Hepatocyte (in vitro differentiated cells): ENCODE data around the gene CDH12.

Source experiments
- EZH2 ChIP-seq: fragments of 200-600 bp; sonication (generic); IDR thresholded peaks from 2 replicates; pipeline ENCODE4 v1.6.1; 2016; ENCODE audit warnings: antibody characterized with exemption, mild to moderate bottlenecking, borderline replicate concordance
- EZH2phosphoT487 ChIP-seq: fragments of 200-600 bp; sonication (generic); IDR thresholded peaks from one replicate; pipeline ENCODE4 v1.6.1; 2018; ENCODE audit warnings: antibody characterized with exemption, mild to moderate bottlenecking, low read depth, moderate library complexity; ENCODE audit not compliant: unreplicated experiment, severe bottlenecking
- TF ChIP-seq, protein P1 (sequence below): fragments of 200-600 bp; sonication (generic); IDR thresholded peaks from 2 replicates; pipeline ENCODE4 v1.5.1; 2016; ENCODE audit warnings: antibody characterized with exemption, mild to moderate bottlenecking; ENCODE audit not compliant: poor library complexity

DNA sequence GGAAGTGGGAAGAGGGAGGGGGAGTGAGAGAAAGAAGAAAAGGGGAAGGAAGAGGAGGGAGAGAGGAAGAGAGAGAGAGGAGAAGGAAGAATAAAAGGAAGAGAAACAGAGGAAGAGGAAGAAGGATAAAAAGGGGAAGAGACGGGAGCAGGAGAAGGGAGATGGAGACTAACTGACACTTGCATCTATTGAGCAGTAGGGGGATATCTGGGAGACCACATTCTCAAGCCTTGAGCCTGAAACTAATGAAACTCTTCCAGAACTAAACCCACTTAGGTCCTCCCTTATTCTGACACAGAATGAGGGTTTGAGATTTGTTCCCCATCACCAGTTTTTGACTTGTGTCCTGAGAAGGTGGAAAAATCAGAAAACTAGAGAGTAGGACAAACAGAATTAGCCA is 533.3 kb downstream of the CDH12 start:
- TF ChIP-seq, protein P1, sequence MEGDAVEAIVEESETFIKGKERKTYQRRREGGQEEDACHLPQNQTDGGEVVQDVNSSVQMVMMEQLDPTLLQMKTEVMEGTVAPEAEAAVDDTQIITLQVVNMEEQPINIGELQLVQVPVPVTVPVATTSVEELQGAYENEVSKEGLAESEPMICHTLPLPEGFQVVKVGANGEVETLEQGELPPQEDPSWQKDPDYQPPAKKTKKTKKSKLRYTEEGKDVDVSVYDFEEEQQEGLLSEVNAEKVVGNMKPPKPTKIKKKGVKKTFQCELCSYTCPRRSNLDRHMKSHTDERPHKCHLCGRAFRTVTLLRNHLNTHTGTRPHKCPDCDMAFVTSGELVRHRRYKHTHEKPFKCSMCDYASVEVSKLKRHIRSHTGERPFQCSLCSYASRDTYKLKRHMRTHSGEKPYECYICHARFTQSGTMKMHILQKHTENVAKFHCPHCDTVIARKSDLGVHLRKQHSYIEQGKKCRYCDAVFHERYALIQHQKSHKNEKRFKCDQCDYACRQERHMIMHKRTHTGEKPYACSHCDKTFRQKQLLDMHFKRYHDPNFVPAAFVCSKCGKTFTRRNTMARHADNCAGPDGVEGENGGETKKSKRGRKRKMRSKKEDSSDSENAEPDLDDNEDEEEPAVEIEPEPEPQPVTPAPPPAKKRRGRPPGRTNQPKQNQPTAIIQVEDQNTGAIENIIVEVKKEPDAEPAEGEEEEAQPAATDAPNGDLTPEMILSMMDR, result no peak
- no peak for TF ChIP-seq EZH2
- no peak for TF ChIP-seq EZH2phosphoT487
